GM10248 (cell line): ENCODE results near the gene SLC25A14.
"Not testable (repeated sequence)": the region's sequence is repeated elsewhere in the genome, so short reads cannot be mapped to it uniquely, and the experiment has no call there.

Experiments
- CTCF ChIA-PET: fragments of 300-600 bp; sonication (Branson Sonifier 250); formaldehyde crosslinking; extraction: SDS; loops from one replicate; lab custom pipeline; 2021; ENCODE audit warnings: antibody characterized with exemption; lab: Yijun Ruan, JAX
- POLR2A ChIA-PET: fragments of 350-650 bp; sonication (Branson Sonifier 250); formaldehyde crosslinking; extraction: SDS; loops from one replicate; lab custom pipeline; 2020; ENCODE audit warnings: antibody characterized with exemption; lab: Yijun Ruan, JAX
- DNase-seq: peaks from one replicate; pipeline ENCODE4 v3.0.0; 2012; ENCODE audit errors: extremely low spot score
- TF ChIP-seq, protein P1 (sequence below): IDR thresholded peaks from 2 replicates; pipeline ENCODE4 v1.5.1; 2012; ENCODE audit warnings: mild to moderate bottlenecking, low read depth; ENCODE audit errors: extremely low read depth, missing control alignments, control extremely low read depth

SLC25A14 gene

DNA sequence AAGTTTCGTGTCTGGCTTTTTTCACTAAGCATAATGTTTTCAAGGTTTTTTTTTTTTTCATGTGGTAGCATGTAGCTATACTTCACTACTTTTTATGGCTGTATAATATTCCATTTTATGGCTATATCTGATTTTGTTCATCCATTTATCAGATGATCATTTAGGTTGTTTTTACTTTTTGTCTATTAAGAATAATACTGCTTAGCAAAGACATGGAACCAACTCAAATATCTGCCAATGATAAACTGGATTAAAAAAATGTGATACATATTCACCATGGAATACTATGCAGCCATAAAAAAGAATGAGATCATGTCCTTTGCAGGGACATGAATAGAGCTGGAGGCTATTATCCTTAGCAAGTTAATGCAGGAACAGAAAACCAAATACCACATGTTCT is 38.3 kb upstream of the SLC25A14 start:
- TF ChIP-seq, protein P1, sequence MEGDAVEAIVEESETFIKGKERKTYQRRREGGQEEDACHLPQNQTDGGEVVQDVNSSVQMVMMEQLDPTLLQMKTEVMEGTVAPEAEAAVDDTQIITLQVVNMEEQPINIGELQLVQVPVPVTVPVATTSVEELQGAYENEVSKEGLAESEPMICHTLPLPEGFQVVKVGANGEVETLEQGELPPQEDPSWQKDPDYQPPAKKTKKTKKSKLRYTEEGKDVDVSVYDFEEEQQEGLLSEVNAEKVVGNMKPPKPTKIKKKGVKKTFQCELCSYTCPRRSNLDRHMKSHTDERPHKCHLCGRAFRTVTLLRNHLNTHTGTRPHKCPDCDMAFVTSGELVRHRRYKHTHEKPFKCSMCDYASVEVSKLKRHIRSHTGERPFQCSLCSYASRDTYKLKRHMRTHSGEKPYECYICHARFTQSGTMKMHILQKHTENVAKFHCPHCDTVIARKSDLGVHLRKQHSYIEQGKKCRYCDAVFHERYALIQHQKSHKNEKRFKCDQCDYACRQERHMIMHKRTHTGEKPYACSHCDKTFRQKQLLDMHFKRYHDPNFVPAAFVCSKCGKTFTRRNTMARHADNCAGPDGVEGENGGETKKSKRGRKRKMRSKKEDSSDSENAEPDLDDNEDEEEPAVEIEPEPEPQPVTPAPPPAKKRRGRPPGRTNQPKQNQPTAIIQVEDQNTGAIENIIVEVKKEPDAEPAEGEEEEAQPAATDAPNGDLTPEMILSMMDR, result no peak
- ChIA-PET POLR2A (no interaction called here), CTCF (no interaction called here)
- no peak for DNase-seq

DNA sequence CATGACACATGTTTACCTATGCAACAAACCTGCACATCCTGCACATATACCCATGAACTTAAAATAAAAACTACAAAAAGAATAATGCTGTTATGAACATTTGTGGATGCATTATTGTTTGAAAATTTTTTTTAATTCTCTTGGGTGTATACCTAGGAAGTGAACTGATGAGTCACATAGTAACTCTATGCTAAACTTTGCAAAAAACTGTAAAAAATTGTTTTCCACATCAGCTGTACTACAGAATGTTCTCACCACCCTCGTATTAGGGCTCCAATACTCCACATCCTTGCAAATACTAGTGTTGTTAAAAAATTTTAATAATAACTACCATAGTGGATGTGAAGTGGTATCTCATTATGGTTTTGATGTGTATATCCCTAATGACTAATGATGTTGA is 37.7 kb upstream of the SLC25A14 start:
- TF ChIP-seq, protein P1, result no peak
- DNase-seq, result no peak
- CTCF ChIA-PET, result no interaction called here
- POLR2A ChIA-PET, result no interaction called here

DNA sequence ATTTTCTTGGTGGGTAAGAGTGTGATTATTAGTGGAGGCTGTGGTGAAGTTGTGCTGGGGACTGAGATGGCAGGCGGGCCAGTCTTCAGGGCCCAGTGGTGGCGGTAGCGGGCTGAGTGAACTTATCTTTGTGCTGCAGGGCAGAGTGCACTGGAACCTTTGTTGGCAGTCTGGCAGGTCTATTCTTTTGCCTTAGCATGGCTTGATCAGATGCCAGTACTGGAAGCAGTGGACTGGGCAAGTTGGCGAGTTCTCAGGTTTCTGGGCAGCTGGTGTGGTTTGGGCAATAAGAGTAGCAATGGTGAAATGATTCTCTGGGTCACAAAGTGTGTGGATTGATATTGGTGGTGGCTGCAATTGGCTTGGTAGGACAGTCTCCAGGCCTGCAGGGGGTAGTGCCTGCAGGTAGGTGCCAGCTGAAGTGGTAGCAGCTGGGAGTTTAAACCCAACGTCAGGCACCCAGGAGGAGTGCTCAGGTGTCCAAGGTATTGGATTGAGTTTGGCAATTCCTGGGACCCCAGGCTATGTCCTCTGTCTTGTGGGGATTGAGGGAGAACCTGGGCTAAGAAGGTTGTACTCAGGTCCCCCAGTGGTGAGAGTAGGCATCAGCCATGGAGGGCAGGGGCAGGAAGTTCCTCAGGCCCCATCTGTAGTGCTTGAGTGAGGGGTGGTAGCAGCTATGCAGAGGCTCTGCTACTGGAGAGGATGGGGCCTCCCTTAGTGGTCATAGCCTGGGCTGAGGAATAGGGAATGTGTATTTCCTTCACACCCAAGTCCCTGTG is 34.9 kb upstream of the SLC25A14 start:
- POLR2A ChIA-PET, result no interaction called here
- TF ChIP-seq, protein P1, result no peak
- no peak for DNase-seq
- CTCF ChIA-PET, result interaction anchor here (1.2 kb wide), 1 partner anchor 20 kb away, joined by 3 read pairs; no protein-coding TSS in a partner anchor

DNA sequence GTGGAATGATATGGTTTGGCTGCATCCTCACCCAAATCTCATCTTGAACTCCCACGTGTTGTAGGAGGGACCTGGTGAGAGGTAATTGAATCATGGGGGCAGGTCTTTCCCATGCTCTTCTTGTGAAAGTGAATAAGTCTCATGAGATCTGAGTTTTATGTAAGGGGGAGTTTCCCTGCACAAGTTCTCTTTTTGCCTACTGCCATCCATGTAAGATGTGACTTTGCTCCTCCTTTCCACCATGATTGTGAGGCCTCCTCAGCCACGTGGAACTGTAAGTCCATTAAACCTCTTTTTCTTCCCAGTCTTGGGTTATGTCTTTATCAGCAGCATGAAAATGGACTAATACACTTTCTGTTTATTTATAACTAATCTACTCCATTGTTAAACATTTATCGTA is 19.8 kb upstream of the SLC25A14 start:
- DNase-seq, POLR2A ChIA-PET, CTCF ChIA-PET: not testable (repeated sequence)

DNA sequence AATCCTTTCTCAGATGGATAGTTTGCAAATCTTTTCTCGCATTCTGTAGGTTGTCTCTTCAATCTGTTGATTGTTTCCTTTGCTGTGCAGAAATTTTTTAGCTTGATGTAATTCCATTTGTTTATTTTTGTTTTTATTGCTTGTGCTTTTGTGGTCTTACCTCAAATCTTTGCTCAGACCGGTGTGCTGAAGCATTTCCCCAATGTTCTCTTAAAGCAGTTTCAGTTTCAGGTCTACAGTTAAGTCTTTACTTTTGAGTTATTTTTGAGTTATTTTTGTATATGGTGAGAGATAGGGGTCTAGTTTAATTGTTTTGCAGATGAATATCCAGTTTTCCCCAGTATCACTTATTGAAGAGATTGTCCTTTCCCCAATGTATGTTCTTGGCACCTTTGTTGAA is 18.2 kb upstream of the SLC25A14 start:
- ChIA-PET POLR2A (no interaction called here), CTCF (interaction anchor here (1.5 kb wide), 1 partner anchor 595 kb away, joined by 3 read pairs; no protein-coding TSS in a partner anchor)
- TF ChIP-seq, protein P1, result no peak
- peak; percentile 15 for DNase-seq

DNA sequence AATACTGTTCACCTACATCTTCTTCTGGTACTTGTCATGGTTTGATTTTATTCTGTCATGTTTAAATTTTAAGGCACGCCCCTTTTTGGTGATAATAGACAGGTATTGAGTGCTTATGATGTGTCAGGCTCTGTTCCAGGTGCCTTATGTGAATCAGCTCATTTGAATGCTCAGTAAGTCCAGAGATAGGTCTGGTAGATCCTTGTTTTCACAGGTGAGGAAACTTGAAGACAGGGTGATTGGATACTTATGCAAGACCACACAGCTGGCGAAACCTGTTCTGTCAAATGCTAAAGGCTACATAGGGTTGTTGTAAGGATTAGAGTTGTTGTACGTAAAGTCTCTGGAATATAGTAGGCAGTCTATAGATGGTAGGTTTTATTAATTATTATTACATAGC is 9.6 kb upstream of the SLC25A14 start:
- CTCF ChIA-PET, result interaction anchor here (0.6 to 1.5 kb wide), 4 partner anchors 13 to 586 kb away, joined by 3 to 4 read pairs (median 4); no protein-coding TSS in a partner anchor
- DNase-seq, result no peak
- POLR2A ChIA-PET, result no interaction called here
- TF ChIP-seq, protein P1, result no peak

DNA sequence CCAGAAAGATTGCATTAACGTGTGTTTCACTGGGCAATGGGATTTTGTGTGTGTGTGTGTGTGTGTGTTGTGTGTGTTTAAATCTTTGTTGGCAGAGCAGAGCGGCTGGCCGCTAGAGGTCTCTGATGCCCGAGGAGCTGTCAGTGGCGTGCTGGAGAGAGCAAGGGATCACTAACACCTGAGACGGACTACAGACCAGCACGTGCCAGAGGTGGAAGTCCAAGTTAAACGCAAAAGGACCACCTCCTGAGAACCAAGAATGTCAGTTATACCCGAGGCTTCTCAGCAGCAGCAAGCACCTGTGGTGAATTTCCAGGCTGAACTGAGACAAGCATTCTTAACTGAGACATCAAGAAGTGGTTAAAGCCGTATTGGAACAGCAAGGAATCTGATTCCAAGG is 9.0 kb upstream of the SLC25A14 start:
- ChIA-PET POLR2A (no interaction called here), CTCF (interaction anchor here (0.8 to 1.5 kb wide), 3 partner anchors 13 to 586 kb away, joined by 3 to 4 read pairs (median 4); no protein-coding TSS in a partner anchor)
- peak; percentile 47 for DNase-seq
- TF ChIP-seq, protein P1, result peak; percentile 73
